Measurements from ENCODE around the gene ANGPTL2. TPM values are rescaled to one million over a fixed set of nuclear protein-coding genes. Genes with fewer than 3 reads are reported as not detected.

ANGPTL2 gene
- total RNA-seq, 1 donor from 2014 or later: 17.5 TPM

- Mint-ChIP-seq H3K27me3 (ENCODE audit: low read depth, unreplicated experiment) (peaks cover 15% of the 10 kb centered on the region), H3K4me3 (ENCODE audit: unreplicated experiment) (no peak overlapping the region), H3K4me1 (ENCODE audit: low read depth, unreplicated experiment) (peaks cover 14% of the 10 kb centered on the region), H3K36me3 (ENCODE audit: low read depth, unreplicated experiment) (no peaks in the 10 kb centered on the region), H3K27ac (ENCODE audit: unreplicated experiment) (no peak overlapping the region), H3K9me3 (ENCODE audit: unreplicated experiment) (peaks cover 5% of the 10 kb centered on the region)
- H4K20me1 ChIP-seq (ENCODE audit: insufficient read depth, low read length): no peaks in the 10 kb centered on the region
- H3K36me3 ChIP-seq (ENCODE audit: insufficient read depth, low read length): no peaks in the 10 kb centered on the region
- H3K9me3 ChIP-seq (ENCODE audit: insufficient read depth, low read depth, low read length): no peaks in the 10 kb centered on the region
- H3K4me3 ChIP-seq (ENCODE audit: insufficient read depth, low read depth, low read length): no peak overlapping the region
- H3K27ac ChIP-seq (ENCODE audit: low read depth, low read length): no peak overlapping the region
- no peaks in the 10 kb centered on the region for H3K4me1 ChIP-seq (ENCODE audit: insufficient read depth, low read length)
- TF ChIP-seq EZH2 (IDR thresholded peaks at IDR 0.05; ENCODE audit: insufficient read depth, low read length) (no peak), CTCF (IDR thresholded peaks at IDR 0.05; ENCODE audit: insufficient read depth, low read depth, low read length) (no peak)
- no peaks in the 10 kb centered on the region for H3K79me2 ChIP-seq (ENCODE audit: insufficient read depth, low read length)
- FAIRE-seq (no peak), DNase-seq (ENCODE audit: low read depth) (no peak)
- H3K4me2 ChIP-seq (ENCODE audit: low read length): no peak overlapping the region
- peaks cover 4% of the 10 kb centered on the region for H3K27me3 ChIP-seq (ENCODE audit: insufficient read depth, low read length)
- no peak overlapping the region for H3K9ac ChIP-seq (ENCODE audit: low read length)
- H2AFZ ChIP-seq (ENCODE audit: low read depth, low read length): no peak overlapping the region
These were observed 20.6 kb upstream of the ANGPTL2 start for GRCh38 chr9:127142931-127143464.

- no peaks in the 10 kb centered on the region for H3K36me3 Mint-ChIP-seq (ENCODE audit: low read depth, unreplicated experiment)
- H3K27me3 ChIP-seq (ENCODE audit: insufficient read depth, low read length): peaks cover 5% of the 10 kb centered on the region
- H3K27ac Mint-ChIP-seq (ENCODE audit: unreplicated experiment): no peak overlapping the region
- H3K36me3 ChIP-seq (ENCODE audit: insufficient read depth, low read length): no peaks in the 10 kb centered on the region
- H2AFZ ChIP-seq (ENCODE audit: low read depth, low read length): no peak overlapping the region
- H3K9me3 Mint-ChIP-seq (ENCODE audit: unreplicated experiment): peaks cover 2% of the 10 kb centered on the region
- FAIRE-seq (no peak), DNase-seq (ENCODE audit: low read depth) (no peak)
- no peak overlapping the region for H3K4me2 ChIP-seq (ENCODE audit: low read length)
- no peak overlapping the region for H3K4me3 Mint-ChIP-seq (ENCODE audit: unreplicated experiment)
- no peaks in the 10 kb centered on the region for H4K20me1 ChIP-seq (ENCODE audit: insufficient read depth, low read length)
- H3K27ac ChIP-seq (ENCODE audit: low read depth, low read length): no peak overlapping the region
- TF ChIP-seq EZH2 (IDR thresholded peaks at IDR 0.05; ENCODE audit: insufficient read depth, low read length) (no peak), CTCF (IDR thresholded peaks at IDR 0.05; ENCODE audit: insufficient read depth, low read depth, low read length) (no peak)
- no peaks in the 10 kb centered on the region for H3K9me3 ChIP-seq (ENCODE audit: insufficient read depth, low read depth, low read length)
- no peak overlapping the region for H3K9ac ChIP-seq (ENCODE audit: low read length)
- H3K4me1 ChIP-seq (ENCODE audit: insufficient read depth, low read length): no peaks in the 10 kb centered on the region
- peaks cover 13% of the 10 kb centered on the region for H3K4me1 Mint-ChIP-seq (ENCODE audit: low read depth, unreplicated experiment)
- no peaks in the 10 kb centered on the region for H3K79me2 ChIP-seq (ENCODE audit: insufficient read depth, low read length)
- H3K27me3 Mint-ChIP-seq (ENCODE audit: low read depth, unreplicated experiment): peaks cover 18% of the 10 kb centered on the region
- H3K4me3 ChIP-seq (ENCODE audit: insufficient read depth, low read depth, low read length): no peak overlapping the region
These were observed 19.9 kb upstream of the ANGPTL2 start for GRCh38 chr9:127142291-127142690.

GRCh38 chr9:127140842-127141675 is 18.6 kb upstream of the ANGPTL2 start:
- Histone ChIP-seq H3K79me2 (ENCODE audit: insufficient read depth, low read length) (no peaks in the 10 kb centered on the region), H2AFZ (ENCODE audit: low read depth, low read length) (no peak overlapping the region), H3K27me3 (ENCODE audit: insufficient read depth, low read length) (peaks cover 7% of the 10 kb centered on the region), H3K36me3 (ENCODE audit: insufficient read depth, low read length) (no peaks in the 10 kb centered on the region), H3K4me1 (ENCODE audit: insufficient read depth, low read length) (no peaks in the 10 kb centered on the region), H3K4me2 (ENCODE audit: low read length) (no peak overlapping the region), H3K27ac (ENCODE audit: low read depth, low read length) (no peak overlapping the region), H3K9me3 (ENCODE audit: insufficient read depth, low read depth, low read length) (no peaks in the 10 kb centered on the region), H3K4me3 (ENCODE audit: insufficient read depth, low read depth, low read length) (no peak overlapping the region), H4K20me1 (ENCODE audit: insufficient read depth, low read length) (no peaks in the 10 kb centered on the region), H3K9ac (ENCODE audit: low read length) (no peak overlapping the region)
- Mint-ChIP-seq H3K4me3 (ENCODE audit: unreplicated experiment) (no peak overlapping the region), H3K36me3 (ENCODE audit: low read depth, unreplicated experiment) (no peaks in the 10 kb centered on the region), H3K27ac (ENCODE audit: unreplicated experiment) (no peak overlapping the region), H3K27me3 (ENCODE audit: low read depth, unreplicated experiment) (peaks cover 23% of the 10 kb centered on the region), H3K4me1 (ENCODE audit: low read depth, unreplicated experiment) (peaks cover 13% of the 10 kb centered on the region), H3K9me3 (ENCODE audit: unreplicated experiment) (no peaks in the 10 kb centered on the region)
- TF ChIP-seq CTCF (IDR thresholded peaks at IDR 0.05; ENCODE audit: insufficient read depth, low read depth, low read length) (no peak), EZH2 (IDR thresholded peaks at IDR 0.05; ENCODE audit: insufficient read depth, low read length) (no peak)
- no peak for FAIRE-seq
- no peak for DNase-seq (ENCODE audit: low read depth)

All from astrocyte (in vitro differentiated cells and primary cell).